Small intestine (tissue), 7 donors: Measurements from ENCODE around the gene PLEKHG3. TPM values are rescaled to one million over a fixed set of nuclear protein-coding genes. Genes with fewer than 3 reads are reported as not detected.

Experiments used
- DNase-seq, 2 donors: peaks; one replicate each; pipeline versions ENCODE4 v3.0.0 to v3.0.0-alpha.2; 2013
- FAIRE-seq: peaks from 2 replicates; lab custom pipeline; 2012; peaks lifted over from hg19 to GRCh38; lab: Jason Lieb, UNC
- H3K27ac ChIP-seq, 3 donors: one replicate each; pipeline ENCODE4 v1.5.1; 2013; ENCODE audit warnings: low read length in 2 of 3, mild to moderate bottlenecking in 2 of 3, control low read depth in 1 of 3, inconsistent platforms in 1 of 3, low read depth in 1 of 3, moderate library complexity in 1 of 3
- H3K27me3 ChIP-seq, 3 donors: one replicate each; pipeline ENCODE4 v1.6.1; 2013; ENCODE audit warnings: low read length in 3 of 3, inconsistent platforms in 1 of 3; ENCODE audit not compliant: control insufficient read depth in 3 of 3, insufficient read depth in 3 of 3
- H3K36me3 ChIP-seq, 3 donors: one replicate each; pipeline ENCODE4 v1.6.1; 2013; ENCODE audit warnings: low read length in 3 of 3, inconsistent platforms in 1 of 3, low read depth in 1 of 3, mild to moderate bottlenecking in 1 of 3, moderate library complexity in 1 of 3; ENCODE audit not compliant: control insufficient read depth in 3 of 3, insufficient read depth in 2 of 3
- H3K4me1 ChIP-seq, 3 donors: one replicate each; pipeline ENCODE4 v1.6.1; 2013; ENCODE audit warnings: low read length in 2 of 3, inconsistent platforms in 1 of 3, low read depth in 1 of 3, mild to moderate bottlenecking in 1 of 3, moderate library complexity in 1 of 3; ENCODE audit not compliant: control insufficient read depth in 3 of 3, insufficient read depth in 2 of 3
- H3K4me3 ChIP-seq, 3 donors: one replicate each; pipeline ENCODE4 v1.5.1; 2013; ENCODE audit warnings: low read length in 3 of 3, control low read depth in 1 of 3, inconsistent platforms in 1 of 3, low read depth in 1 of 3, mild to moderate bottlenecking in 1 of 3, moderate library complexity in 1 of 3
- H3K9me3 ChIP-seq, 2 donors: one replicate each; pipeline ENCODE4 v1.6.1; 2013; ENCODE audit warnings: low read depth in 1 of 2, low read length in 1 of 2; ENCODE audit not compliant: control insufficient read depth in 2 of 2, insufficient read depth in 1 of 2
- WGBS, 3 donors: extraction: QIAGEN DNeasy Blood & Tissue Kit; methylation state at CpG; one replicate each; pipeline ENCODE4 v1.1.7; 2013; 5-methylcytosine and 5-hydroxymethylcytosine counted together
- polyA plus RNA-seq, 4 donors: library from polyadenylated mRNA; stranded (reverse) in 3 of 4; unstranded in 1 of 4; fragments of 200-250 nt in 3 of 4; fragments of 120-200 nt in 1 of 4; gene quantifications; one replicate each; pipeline versions ENCODE4 v1.2.1 to v1.2.3, GENCODE V29; 2013
- donor health status: healthy with polysubstance abuse.
- donor health status: control.
- donor health status: control.
- donor health status: Bipolar disorder and iron deficiency.
- donor health status: healthy.

PLEKHG3 gene
- polyA plus RNA-seq, 4 donors: 12.7 to 47.0 (median 17.1) TPM

GRCh38 chr14:64733321-64733720 is 29.1 kb downstream of the PLEKHG3 start:
- Histone ChIP-seq H3K4me1 (peaks cover 0 to 26% (median 0%) of the 10 kb centered on the region in 3 donors), H3K4me3 (no peak overlapping the region), H3K9me3 (no peaks in the 10 kb centered on the region), H3K27ac (no peak overlapping the region), H3K36me3 (peaks cover 0 to 92% (median 6%) of the 10 kb centered on the region in 3 donors), H3K27me3 (no peaks in the 10 kb centered on the region)
- FAIRE-seq (no peak), DNase-seq (no peak)
- WGBS, 3 donors: 85 to 93% (median 89%) methylated on average over 11 of the region's 11 CpGs

GRCh38 chr14:64733899-64734298 is 29.7 kb downstream of the PLEKHG3 start:
- H3K4me3 ChIP-seq: no peak overlapping the region
- no peak for FAIRE-seq
- H3K36me3 ChIP-seq: peaks cover 0 to 92% (median 6%) of the 10 kb centered on the region in 3 donors
- WGBS, 3 donors: 44 to 75% (median 65%) methylated on average over 1 of the region's 1 CpG
- no peak overlapping the region for H3K27ac ChIP-seq
- H3K27me3 ChIP-seq: no peaks in the 10 kb centered on the region
- H3K4me1 ChIP-seq: peaks cover 0 to 26% (median 0%) of the 10 kb centered on the region in 3 donors
- H3K9me3 ChIP-seq: no peaks in the 10 kb centered on the region
- no peak for DNase-seq

GRCh38 chr14:64734990-64735389 is 30.8 kb downstream of the PLEKHG3 start:
- H3K27ac ChIP-seq: peak overlapping the region in 1 of 3 donors; percentile 68
- DNase-seq: no peak

GRCh38 chr14:64736271-64737169 is 32.3 kb downstream of the PLEKHG3 start:
- Histone ChIP-seq H3K4me1 (peaks cover 0 to 26% (median 0%) of the 10 kb centered on the region in 3 donors), H3K27ac (peak overlapping the region in 2 of 3 donors; percentile 6 to 68), H3K27me3 (no peaks in the 10 kb centered on the region), H3K36me3 (peaks cover 5 to 90% (median 5%) of the 10 kb centered on the region in 3 donors), H3K4me3 (no peak overlapping the region), H3K9me3 (no peaks in the 10 kb centered on the region)
- WGBS, 3 donors: 36 to 73% (median 46%) methylated on average over 28 of the region's 28 CpGs
- DNase-seq (peak; percentile 70 to 85), FAIRE-seq (no peak)

More at GRCh38 chr14:64734990-64735389, 30.8 kb downstream of the PLEKHG3 start:
- no peaks in the 10 kb centered on the region for H3K9me3 ChIP-seq
- no peaks in the 10 kb centered on the region for H3K27me3 ChIP-seq
- no peak for FAIRE-seq
- no peak overlapping the region for H3K4me3 ChIP-seq
- peaks cover 0 to 26% (median 0%) of the 10 kb centered on the region in 3 donors for H3K4me1 ChIP-seq
- peaks cover 0 to 90% (median 6%) of the 10 kb centered on the region in 3 donors for H3K36me3 ChIP-seq
- WGBS, 3 donors: 66 to 81% (median 76%) methylated on average over 6 of the region's 6 CpGs

GRCh38 chr14:64737391-64738280 is 33.4 kb downstream of the PLEKHG3 start:
- H3K4me1 ChIP-seq: peaks cover 0 to 26% (median 0%) of the 10 kb centered on the region in 3 donors
- no peaks in the 10 kb centered on the region for H3K27me3 ChIP-seq
- FAIRE-seq: no peak
- H3K4me3 ChIP-seq: no peak overlapping the region
- H3K36me3 ChIP-seq: peaks cover 5 to 90% (median 8%) of the 10 kb centered on the region in 3 donors
- WGBS, 3 donors: 77 to 86% (median 82%) methylated on average over 11 to 17 of the region's 17 CpGs
- DNase-seq: no peak
- H3K27ac ChIP-seq: peak overlapping the region in 1 of 3 donors; percentile 68
- H3K9me3 ChIP-seq: no peaks in the 10 kb centered on the region

- Histone ChIP-seq H3K4me1 (peaks cover 0 to 26% (median 0%) of the 10 kb centered on the region in 3 donors), H3K27ac (no peak overlapping the region), H3K36me3 (peaks cover 8 to 90% (median 11%) of the 10 kb centered on the region in 3 donors), H3K4me3 (no peak overlapping the region), H3K9me3 (no peaks in the 10 kb centered on the region), H3K27me3 (no peaks in the 10 kb centered on the region)
- WGBS, 3 donors: 75 to 82% (median 77%) methylated on average over 9 of the region's 9 CpGs
- DNase-seq (no peak), FAIRE-seq (no peak)
These were observed 34.1 kb downstream of the PLEKHG3 start for GRCh38 chr14:64738281-64738804.

GRCh38 chr14:64741200-64741599 is 37.0 kb downstream of the PLEKHG3 start:
- WGBS, 3 donors: 92 to 93% (median 93%) methylated on average over 15 of the region's 15 CpGs
- H3K9me3 ChIP-seq: peaks cover 0 to 8% of the 10 kb centered on the region in 2 donors
- DNase-seq (no peak), FAIRE-seq (no peak)
- no peak overlapping the region for H3K4me3 ChIP-seq
- H3K36me3 ChIP-seq: peaks cover 5 to 98% (median 11%) of the 10 kb centered on the region in 3 donors
- H3K4me1 ChIP-seq: peaks cover 0 to 15% (median 0%) of the 10 kb centered on the region in 3 donors
- H3K27ac ChIP-seq: no peak overlapping the region
- H3K27me3 ChIP-seq: no peaks in the 10 kb centered on the region
